CD1c-positive myeloid dendritic cell (primary cell): ENCODE results near the gene KCNK15.
A peak's percentile ranks its signal among the peaks of the same experiment; 100 is the strongest.

Experiments
- DNase-seq: peaks from one replicate; pipeline ENCODE4 v3.0.0-alpha.2; 2016; ENCODE audit errors: extremely low spot score

Gene KCNK15

GRCh38 chr20:44745598-44746366, at the start of gene KCNK15:
TSS of gene KCNK15 (plus strand) at chr20:44745865. CDS start at chr20:44745911, 46 bp downstream.
- DNase-seq = peak; percentile 40

DNA sequence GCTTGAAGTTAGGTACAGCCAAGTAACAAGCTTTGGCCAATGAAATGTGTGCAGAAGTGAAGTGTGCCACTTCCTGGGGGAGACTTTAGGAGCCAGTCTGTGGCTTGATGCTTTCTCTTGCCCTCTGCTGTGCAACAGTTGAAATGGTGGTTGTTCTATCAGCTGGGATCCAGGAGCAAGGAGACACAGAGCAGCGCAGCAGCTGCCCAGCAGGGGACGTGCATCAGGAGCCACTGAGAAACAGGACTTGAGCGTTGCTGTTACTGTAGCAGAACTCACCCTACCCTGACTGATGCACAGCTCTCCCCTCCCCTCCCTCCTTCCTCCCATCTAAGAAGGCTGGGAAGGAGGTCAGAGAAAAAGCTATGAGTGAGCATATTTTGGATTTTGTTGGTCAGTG, 49.4 kb upstream of the KCNK15 start:
- DNase-seq = no peak

DNA sequence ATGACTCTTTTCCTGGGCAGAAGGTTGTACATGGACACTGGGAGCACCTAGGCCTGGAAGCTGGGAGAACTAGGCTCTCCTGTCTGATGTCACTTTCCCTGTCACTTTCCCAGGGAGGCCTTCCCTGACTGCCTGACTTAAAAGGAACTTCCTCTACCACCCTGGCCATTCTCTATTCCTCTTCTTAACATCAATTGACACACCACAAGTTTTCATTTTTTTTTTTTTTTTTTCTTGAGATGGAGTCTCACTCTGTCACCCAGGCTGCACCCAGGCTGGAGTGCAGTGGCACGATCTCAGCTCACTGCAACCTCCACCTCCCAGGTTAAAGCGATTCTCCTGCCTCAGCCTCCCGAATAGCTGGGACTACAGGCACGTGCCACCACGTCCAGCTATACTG, 48.6 kb upstream of the KCNK15 start:
- peak; percentile 1 for DNase-seq

DNA sequence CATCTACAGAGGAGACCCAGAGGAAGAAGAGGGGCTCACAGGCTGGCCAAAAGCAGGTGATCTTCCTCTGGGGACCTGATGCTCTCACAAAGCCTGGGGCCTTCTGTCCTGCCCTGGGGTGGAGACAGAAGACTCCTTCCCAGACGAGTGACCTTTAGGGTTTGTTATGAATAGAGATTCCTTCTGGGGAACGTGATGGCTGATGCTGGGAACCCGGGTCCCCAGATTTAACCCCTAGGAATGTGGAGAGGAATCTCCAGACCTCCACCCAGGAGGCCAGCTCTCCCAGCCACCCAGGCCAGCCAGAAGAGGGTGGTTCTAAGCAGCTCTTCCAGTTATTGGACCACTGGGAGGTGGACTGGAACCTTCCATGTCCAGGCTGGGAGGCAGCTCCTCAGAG, 47.3 kb upstream of the KCNK15 start:
- DNase-seq = no peak

DNA sequence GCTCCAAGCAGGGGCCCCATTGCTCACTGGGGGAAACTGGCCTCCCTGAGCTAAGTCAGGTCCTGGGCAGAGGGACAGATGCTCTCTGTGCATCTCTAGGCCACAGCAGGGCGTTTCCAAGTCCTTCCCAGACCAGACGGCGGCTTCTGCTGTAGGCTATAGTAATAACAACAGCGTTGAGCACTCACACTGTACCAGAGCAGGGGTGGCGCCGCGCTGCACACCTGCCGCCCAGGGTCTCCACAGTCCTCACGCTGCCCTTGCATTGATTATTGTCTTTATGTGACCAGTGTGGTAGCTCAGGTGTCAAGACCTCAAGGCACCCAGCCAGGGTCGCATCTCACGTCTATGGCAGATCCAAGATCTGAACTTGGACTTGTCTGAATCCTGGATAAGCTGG, 45.4 kb upstream of the KCNK15 start:
- no peak for DNase-seq

GRCh38 chr20:44701118-44701857, 44.4 kb upstream of the KCNK15 start:
- DNase-seq = no peak

- DNase-seq = no peak
These were observed 43.8 kb upstream of the KCNK15 start for GRCh38 chr20:44701858-44702256.

DNA sequence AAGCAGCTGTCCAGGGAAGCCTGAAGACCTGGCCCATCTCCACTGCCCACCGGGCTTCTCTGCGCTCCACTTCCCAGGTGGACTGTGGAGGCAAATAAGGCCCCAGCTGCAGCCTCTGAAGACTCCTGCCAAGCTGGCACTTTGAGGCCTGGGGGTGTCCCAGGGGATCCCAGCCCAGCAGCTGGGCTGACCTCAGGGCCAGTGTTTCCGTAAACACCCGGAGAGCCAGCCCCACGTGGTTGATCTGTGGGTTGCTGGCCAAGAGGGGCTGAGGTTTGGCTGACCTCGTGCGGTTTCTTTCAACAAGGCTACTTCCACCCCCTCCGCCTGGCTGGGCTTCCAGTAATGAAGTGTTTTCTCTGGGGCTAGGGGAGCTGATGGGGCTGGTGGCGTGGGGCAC, 42.9 kb upstream of the KCNK15 start:
- no peak for DNase-seq

- no peak for DNase-seq
These were observed 42.3 kb upstream of the KCNK15 start for GRCh38 chr20:44703183-44703925.

DNA sequence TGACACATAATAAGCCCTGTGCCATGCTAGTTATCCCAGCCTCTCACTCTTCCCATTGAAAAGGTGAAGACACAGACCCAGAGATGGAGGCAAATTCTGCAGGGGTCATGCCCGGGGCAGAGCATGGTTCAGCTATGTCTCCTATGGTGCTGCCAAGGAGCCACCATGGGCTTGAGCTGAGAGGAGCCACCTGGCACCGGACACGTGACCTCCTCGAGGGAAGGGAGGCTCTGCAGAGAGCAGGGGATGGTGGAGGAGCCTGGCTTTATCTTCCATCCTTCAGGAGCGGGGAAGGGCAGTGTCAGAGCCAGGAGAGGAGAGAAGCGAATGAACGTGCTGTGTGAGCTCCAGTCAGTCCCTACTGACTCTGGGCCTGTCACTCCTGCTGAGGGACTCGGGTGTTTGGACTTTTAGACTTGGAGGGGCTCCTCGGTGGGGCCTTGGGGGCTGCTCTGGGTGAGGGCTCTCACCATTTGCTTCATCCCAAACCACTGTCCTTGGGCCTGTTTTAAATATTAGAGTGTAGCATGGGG, 41.6 kb upstream of the KCNK15 start:
- no peak for DNase-seq

DNA sequence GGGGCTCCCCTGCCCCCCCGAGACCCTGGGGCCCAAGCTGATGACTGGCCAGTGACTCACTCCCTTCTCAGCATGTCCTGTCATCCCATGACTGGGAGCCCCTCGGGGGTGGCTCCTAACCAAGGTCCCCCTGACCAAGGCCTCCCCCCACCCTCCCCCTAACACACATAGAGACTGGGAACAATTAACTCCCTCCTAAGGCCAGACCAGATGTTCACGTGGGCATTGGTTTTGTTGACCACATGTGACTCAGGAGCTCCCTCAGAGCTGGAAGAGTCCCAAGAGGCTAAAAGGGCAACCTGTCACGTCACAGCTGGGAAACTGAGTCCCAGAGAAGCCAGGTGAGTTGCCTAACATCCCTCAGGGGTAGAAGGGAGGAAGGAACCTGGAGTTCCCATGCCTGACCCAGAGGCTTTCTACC, 41.1 kb upstream of the KCNK15 start:
- no peak for DNase-seq

DNA sequence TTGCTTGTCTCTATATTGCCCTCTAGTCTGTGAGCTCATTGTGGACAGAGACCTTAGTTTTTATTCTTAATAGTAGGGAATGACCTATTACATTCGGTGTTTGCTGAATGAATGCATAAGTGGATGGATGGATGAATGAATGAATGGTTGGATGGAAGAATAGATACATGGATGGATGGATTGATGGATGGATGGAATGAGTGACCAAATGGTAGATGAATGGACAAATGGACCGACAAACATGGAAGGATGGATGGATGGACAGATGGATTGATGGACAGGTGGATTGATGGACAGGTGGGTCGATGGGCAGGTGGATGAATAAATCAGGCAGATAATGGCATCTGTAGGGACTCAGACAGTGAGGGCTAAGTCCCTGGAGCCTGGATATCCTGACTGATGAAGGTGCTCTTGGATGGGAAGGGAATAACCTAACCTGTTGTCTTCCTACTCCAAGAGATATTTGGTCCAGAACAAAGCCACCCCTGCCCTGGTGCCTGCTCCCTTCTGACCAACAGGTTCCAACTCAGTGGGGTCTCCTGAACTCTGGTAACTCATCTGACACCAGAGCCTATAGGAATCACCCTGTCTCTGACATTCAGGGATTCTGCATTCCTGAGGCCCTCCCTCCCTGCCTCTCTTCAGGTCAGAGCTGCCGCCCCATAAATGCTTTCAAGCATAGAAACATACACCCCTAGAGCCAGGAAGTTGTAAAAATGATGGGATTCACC, 40.1 kb upstream of the KCNK15 start:
- no peak for DNase-seq

DNA sequence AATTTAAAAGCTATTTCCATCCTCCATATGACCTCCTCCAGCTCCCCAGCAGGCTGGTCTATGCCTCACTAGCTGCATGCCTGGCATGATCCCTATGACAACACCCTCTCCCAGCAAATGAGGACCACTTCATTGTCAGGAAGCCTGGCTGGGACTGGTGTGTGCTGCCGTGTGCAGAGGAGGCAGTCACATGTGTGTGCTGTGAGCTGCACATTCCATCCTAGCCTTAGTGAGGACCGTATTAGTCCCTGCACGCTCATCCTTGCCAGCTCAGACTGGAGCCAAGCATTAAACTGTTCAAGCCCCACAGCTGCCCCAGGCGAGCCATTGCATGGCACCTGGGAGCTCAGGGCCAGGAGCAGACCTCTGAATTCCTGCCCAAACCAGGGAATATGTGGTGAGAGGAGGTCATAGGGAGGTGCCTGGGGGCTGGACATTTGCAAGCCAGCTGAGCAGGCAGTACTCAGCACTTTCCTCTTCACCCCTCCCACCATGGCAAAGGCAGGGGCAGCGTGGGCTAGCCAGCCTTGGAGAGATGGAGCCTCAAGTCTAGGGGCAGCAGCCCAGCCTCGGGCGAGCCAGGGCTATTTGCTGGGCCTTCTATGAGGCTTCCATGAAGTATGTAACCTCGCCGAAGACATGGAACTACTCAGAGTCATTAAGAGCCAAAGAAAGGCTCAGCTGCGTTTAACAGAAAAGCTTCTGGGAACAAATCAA, 39.2 kb upstream of the KCNK15 start:
- DNase-seq = no peak

DNA sequence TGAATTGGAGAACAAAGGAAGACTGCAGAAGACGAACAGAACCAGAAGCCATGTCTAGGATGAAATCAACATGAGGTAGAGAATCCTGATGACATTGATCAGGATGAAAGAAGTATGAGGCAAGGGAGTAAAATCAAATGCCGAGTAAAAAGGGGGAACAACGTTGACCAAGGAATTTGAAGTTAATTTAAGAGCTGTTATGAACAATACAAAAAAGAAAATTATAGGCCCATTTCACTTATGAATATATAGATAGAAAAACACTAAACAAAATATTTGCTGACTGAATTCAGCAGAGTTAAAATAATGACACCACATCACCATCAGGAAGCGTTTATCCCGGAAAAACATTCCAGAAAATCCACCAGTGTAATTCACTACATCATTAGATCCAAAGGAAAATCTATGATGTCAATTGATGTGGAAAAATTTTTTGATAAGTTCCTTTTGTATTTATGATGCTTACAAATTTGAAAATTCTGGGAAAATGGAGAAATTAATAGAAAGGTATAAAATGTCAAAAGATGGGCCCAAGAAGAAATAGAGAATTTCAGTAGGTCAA, 38.6 kb upstream of the KCNK15 start:
- DNase-seq = no peak

- no peak for DNase-seq
These were observed 36.3 kb upstream of the KCNK15 start for GRCh38 chr20:44709380-44709779.

DNA sequence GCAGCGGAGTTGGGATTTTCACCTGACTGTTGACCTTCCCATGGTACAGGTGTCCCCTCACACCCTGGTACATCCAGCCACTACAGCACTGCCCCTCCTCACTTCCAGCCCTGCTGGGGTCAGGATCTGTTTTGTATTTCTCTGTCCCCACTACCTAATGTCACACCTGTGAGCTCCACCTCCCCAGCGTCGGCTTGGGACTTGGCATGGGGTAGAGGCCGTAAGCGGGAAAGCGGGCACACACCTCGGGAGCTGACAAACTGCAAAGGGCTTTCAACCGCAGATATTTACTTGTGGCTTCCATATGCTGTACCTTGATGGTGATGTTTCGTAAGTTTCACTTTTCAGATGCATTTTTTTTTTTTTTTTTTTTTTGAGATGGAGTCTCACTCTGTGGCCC, 35.9 kb upstream of the KCNK15 start:
- no peak for DNase-seq

GRCh38 chr20:44711237-44711636, 34.4 kb upstream of the KCNK15 start:
- no peak for DNase-seq

GRCh38 chr20:44714102-44714700, 31.5 kb upstream of the KCNK15 start:
- DNase-seq = no peak

GRCh38 chr20:44714701-44715498, 30.8 kb upstream of the KCNK15 start, which contains the start of gene CCN5:
TSS of gene CCN5 (plus strand) at chr20:44715369. CDS start at chr20:44715391, 22 bp downstream.
- DNase-seq = no peak
